Activated CD8-positive, alpha-beta memory T cell treated with anti-CD3 and anti-CD28 coated beads, Interleukin-2, amount 50 U/mL, for 48 hours (primary cell): ENCODE results near the gene HOXD1.

ENCODE experiments used
- DNase-seq: peaks from one replicate; pipeline ENCODE4 v3.0.0-alpha.2; 2020

HOXD1 gene

GRCh38 chr2:176167398-176167797 is 21.1 kb upstream of the HOXD1 start:
- DNase-seq: no peak

GRCh38 chr2:176169181-176169580 is 19.3 kb upstream of the HOXD1 start:
- DNase-seq: no peak

- no peak for DNase-seq
Measured at GRCh38 chr2:176169711-176170110, 18.8 kb upstream of the HOXD1 start.

- DNase-seq: no peak
Measured at GRCh38 chr2:176170602-176171305, 17.7 kb upstream of the HOXD1 start.

GRCh38 chr2:176171351-176172006 is 17.0 kb upstream of the HOXD1 start:
- DNase-seq: no peak

- DNase-seq: no peak
Measured at GRCh38 chr2:176172007-176172894, 16.2 kb upstream of the HOXD1 start.

- DNase-seq: no peak
Measured at GRCh38 chr2:176172895-176173566, 15.4 kb upstream of the HOXD1 start.

GRCh38 chr2:176173567-176174381 is 14.7 kb upstream of the HOXD1 start:
- no peak for DNase-seq

GRCh38 chr2:176174382-176174823 is 14.1 kb upstream of the HOXD1 start:
- DNase-seq: no peak

- no peak for DNase-seq
Measured at GRCh38 chr2:176174824-176175708, 13.4 kb upstream of the HOXD1 start.

- DNase-seq: no peak
Measured at GRCh38 chr2:176175709-176176607, 12.5 kb upstream of the HOXD1 start.

- no peak for DNase-seq
Measured at GRCh38 chr2:176177580-176178037, 10.9 kb upstream of the HOXD1 start.

GRCh38 chr2:176178038-176178756 is 10.3 kb upstream of the HOXD1 start:
- no peak for DNase-seq

GRCh38 chr2:176178757-176179295 is 9.6 kb upstream of the HOXD1 start:
- no peak for DNase-seq

GRCh38 chr2:176181551-176181950 is 6.9 kb upstream of the HOXD1 start:
- no peak for DNase-seq

- DNase-seq: no peak
Measured at GRCh38 chr2:176182671-176183070, 5.8 kb upstream of the HOXD1 start.

- DNase-seq: no peak
Measured at GRCh38 chr2:176184749-176185148, 3.7 kb upstream of the HOXD1 start.

- DNase-seq: no peak
Measured at GRCh38 chr2:176186024-176186423, 2.4 kb upstream of the HOXD1 start.
